SU-DHL-6 (cell line): ENCODE data around the gene CBS.
"Not testable (repeated sequence)": the region's sequence is repeated elsewhere in the genome, so short reads cannot be mapped to it uniquely, and the experiment has no call there.

Experiments used
- H2AFZ ChIP-seq: fragments of 200-600 bp; sonication (generic); 2 replicates; pipeline ENCODE4 v1.6.1; 2014; ENCODE audit warnings: low read depth, mild to moderate bottlenecking, moderate library complexity, mixed read lengths, antibody characterized with exemption, low read length; ENCODE audit not compliant: severe bottlenecking
- H3F3A ChIP-seq: fragments of 200-600 bp; shearing (Covaris generic); 2 replicates; pipeline ENCODE4 v1.6.0; 2016; ENCODE audit warnings: antibody characterized with exemption, mild to moderate bottlenecking; ENCODE audit not compliant: insufficient read depth
- H3K27ac ChIP-seq: fragments of 200-600 bp; sonication (generic); 2 replicates; pipeline ENCODE4 v1.5.1; 2016; ENCODE audit warnings: low read depth, mild to moderate bottlenecking, low read length, moderate library complexity, mixed read lengths
- H3K27me3 ChIP-seq: fragments of 200-600 bp; sonication (generic), shearing (Covaris generic); 2 replicates; pipeline ENCODE4 v1.6.0; 2014; ENCODE audit warnings: mild to moderate bottlenecking, low read length
- H3K36me3 ChIP-seq: fragments of 200-600 bp; sonication (generic); 2 replicates; pipeline ENCODE4 v1.6.1; 2014; ENCODE audit warnings: mild to moderate bottlenecking, low read length, mixed read lengths
- H3K4me2 ChIP-seq: fragments of 300-600, 200-600 bp; shearing (Covaris generic), sonication (generic); 2 replicates; pipeline ENCODE4 v1.6.0; 2014; ENCODE audit warnings: low read length, low read depth, mild to moderate bottlenecking; ENCODE audit not compliant: poor library complexity, severe bottlenecking
- H3K4me3 ChIP-seq: fragments of 200-600 bp; sonication (generic); 2 replicates; pipeline ENCODE4 v1.5.1; 2014; ENCODE audit warnings: antibody characterized with exemption, low read length, mild to moderate bottlenecking, mixed read lengths; ENCODE audit not compliant: insufficient read depth, poor library complexity, severe bottlenecking
- H3K79me2 ChIP-seq: fragments of 200-600 bp; sonication (generic); 2 replicates; pipeline ENCODE4 v1.6.1; 2014; ENCODE audit warnings: mild to moderate bottlenecking, low read length, moderate library complexity; ENCODE audit not compliant: insufficient read depth
- H3K9ac ChIP-seq: fragments of 200-600 bp; sonication (generic); 2 replicates; pipeline ENCODE4 v1.7.0; 2014; ENCODE audit warnings: mild to moderate bottlenecking, low read length
- H3K9me2 ChIP-seq: fragments of 200-600 bp; sonication (generic); replicated peaks from 2 replicates; pipeline ENCODE4 v1.6.1; 2014; ENCODE audit warnings: low read length; ENCODE audit not compliant: insufficient read depth
- H3K9me3 ChIP-seq: fragments of 200-600 bp; sonication (generic); 2 replicates; pipeline ENCODE4 v1.6.1; 2014; ENCODE audit warnings: low read length, mixed read lengths; ENCODE audit not compliant: insufficient read depth
- H4K20me1 ChIP-seq: fragments of 200-600 bp; sonication (generic); 2 replicates; pipeline ENCODE4 v1.6.1; 2014; ENCODE audit warnings: low read depth, mild to moderate bottlenecking, antibody characterized with exemption, low read length, moderate library complexity, mixed read lengths
- EZH2phosphoT487 ChIP-seq: fragments of 200-600 bp; sonication (generic), shearing (Covaris generic); conservative IDR thresholded peaks from 2 replicates; pipeline ENCODE4 v1.6.1; 2018; ENCODE audit warnings: mild to moderate bottlenecking, antibody characterized with exemption, low read length, moderate library complexity, mixed read lengths
- TF ChIP-seq, protein P1 (sequence below): fragments of 200-600 bp; sonication (generic); IDR thresholded peaks from one replicate; pipeline ENCODE4 v1.5.1; 2017; ENCODE audit warnings: antibody characterized with exemption, mild to moderate bottlenecking, low read length, moderate library complexity; ENCODE audit not compliant: insufficient read depth, poor library complexity, severe bottlenecking

CBS gene

DNA sequence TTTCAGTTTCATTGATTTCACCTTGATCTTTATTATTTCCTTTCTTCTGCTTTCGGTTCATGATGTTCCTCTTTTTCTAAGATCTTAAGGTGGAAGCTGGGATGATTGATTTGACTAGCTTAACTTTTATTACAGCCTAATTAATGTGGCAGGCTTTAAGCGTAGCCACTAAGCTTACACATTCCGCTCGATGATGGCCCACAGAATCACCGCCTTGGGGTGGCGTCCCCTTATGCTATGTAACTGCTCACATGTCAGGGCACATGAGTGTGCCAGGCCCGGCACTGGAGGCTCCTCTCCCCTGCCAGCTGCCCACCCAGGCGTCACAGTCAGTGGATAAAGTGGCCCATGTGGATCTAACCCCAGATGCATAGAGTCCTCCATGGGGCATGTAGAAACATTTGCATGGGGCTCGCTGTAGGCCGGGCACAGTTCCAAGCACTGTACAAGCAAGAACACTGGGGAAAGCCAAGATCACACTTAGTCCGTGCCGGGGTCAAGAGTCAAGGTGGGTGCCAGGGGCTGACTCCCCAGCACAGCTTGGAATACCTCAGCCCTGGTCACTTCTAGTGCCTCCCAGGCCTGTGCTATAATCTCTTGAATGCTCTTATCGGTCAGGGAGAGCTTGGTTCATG lies 59.6 kb downstream of the CBS start:
- no peaks in the 10 kb centered on the region for H3F3A ChIP-seq
- no peak overlapping the region for H3K9ac ChIP-seq
- TF ChIP-seq, protein P1, sequence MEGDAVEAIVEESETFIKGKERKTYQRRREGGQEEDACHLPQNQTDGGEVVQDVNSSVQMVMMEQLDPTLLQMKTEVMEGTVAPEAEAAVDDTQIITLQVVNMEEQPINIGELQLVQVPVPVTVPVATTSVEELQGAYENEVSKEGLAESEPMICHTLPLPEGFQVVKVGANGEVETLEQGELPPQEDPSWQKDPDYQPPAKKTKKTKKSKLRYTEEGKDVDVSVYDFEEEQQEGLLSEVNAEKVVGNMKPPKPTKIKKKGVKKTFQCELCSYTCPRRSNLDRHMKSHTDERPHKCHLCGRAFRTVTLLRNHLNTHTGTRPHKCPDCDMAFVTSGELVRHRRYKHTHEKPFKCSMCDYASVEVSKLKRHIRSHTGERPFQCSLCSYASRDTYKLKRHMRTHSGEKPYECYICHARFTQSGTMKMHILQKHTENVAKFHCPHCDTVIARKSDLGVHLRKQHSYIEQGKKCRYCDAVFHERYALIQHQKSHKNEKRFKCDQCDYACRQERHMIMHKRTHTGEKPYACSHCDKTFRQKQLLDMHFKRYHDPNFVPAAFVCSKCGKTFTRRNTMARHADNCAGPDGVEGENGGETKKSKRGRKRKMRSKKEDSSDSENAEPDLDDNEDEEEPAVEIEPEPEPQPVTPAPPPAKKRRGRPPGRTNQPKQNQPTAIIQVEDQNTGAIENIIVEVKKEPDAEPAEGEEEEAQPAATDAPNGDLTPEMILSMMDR, result no peak
- TF ChIP-seq EZH2phosphoT487, result no peak
- H3K9me3 ChIP-seq, result no peaks in the 10 kb centered on the region
- no peak overlapping the region for H3K4me3 ChIP-seq
- H3K9me2 ChIP-seq, result no peaks in the 10 kb centered on the region
- H2AFZ ChIP-seq, result no peak overlapping the region
- no peaks in the 10 kb centered on the region for H3K27me3 ChIP-seq
- H3K79me2 ChIP-seq, result no peaks in the 10 kb centered on the region
- no peaks in the 10 kb centered on the region for H4K20me1 ChIP-seq
- no peaks in the 10 kb centered on the region for H3K36me3 ChIP-seq
- no peak overlapping the region for H3K27ac ChIP-seq
- H3K4me2 ChIP-seq, result no peak overlapping the region

DNA sequence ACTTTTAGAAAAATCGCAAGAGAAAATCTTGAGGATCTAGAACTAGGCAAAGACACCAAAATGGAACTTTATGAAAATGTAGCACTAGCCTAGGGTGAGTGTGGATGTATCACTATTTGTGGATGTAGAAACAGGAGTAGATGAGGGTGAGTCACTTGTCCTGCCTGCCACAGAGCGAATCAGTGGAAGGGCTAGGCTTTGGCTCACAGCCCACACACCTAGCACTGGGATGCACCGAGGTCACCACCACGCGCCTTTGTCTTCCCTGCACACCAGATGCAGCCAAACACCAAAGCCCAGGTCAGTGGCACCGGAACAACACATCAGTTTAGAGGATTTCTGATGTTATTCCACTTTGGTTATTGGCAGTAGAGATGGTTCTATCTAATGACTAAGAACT lies 63.0 kb downstream of the CBS start:
- Histone ChIP-seq H2AFZ (no peak overlapping the region), H3K4me3 (no peak overlapping the region), H3K36me3 (no peaks in the 10 kb centered on the region), H4K20me1 (no peaks in the 10 kb centered on the region), H3K27ac (no peak overlapping the region), H3K27me3 (no peaks in the 10 kb centered on the region), H3K9me3 (no peaks in the 10 kb centered on the region), H3K4me2 (no peak overlapping the region), H3K9ac (no peak overlapping the region), H3K9me2 (no peaks in the 10 kb centered on the region), H3F3A (no peaks in the 10 kb centered on the region), H3K79me2 (no peaks in the 10 kb centered on the region)
- TF ChIP-seq EZH2phosphoT487, result no peak
- TF ChIP-seq, protein P1, result no peak

DNA sequence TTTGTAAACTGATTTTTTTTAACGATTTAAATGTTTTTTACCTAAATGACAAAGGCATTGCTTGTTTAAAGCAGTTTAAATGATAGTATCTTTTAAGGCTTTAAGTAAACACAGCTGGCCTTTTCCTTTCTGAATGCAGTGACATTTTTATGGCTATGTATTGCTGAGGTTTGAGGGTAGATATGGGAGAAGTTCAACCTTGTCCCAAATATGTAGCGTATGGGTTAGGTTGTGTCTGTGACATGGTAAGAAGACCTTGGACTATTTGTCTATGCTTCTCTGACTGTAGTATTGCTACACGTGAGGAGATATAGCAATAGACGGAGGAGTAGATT lies 68.8 kb downstream of the CBS start:
- Histone ChIP-seq H2AFZ (no peak overlapping the region), H3K79me2 (no peaks in the 10 kb centered on the region), H3K9me3 (no peaks in the 10 kb centered on the region), H3K36me3 (no peaks in the 10 kb centered on the region), H3K9ac (no peak overlapping the region), H3K27ac (no peak overlapping the region), H3K4me3 (no peak overlapping the region), H3F3A (no peaks in the 10 kb centered on the region), H3K27me3 (no peaks in the 10 kb centered on the region), H4K20me1 (no peaks in the 10 kb centered on the region), H3K9me2 (no peaks in the 10 kb centered on the region), H3K4me2 (no peak overlapping the region)
- TF ChIP-seq EZH2phosphoT487, result no peak
- TF ChIP-seq, protein P1, result no peak

DNA sequence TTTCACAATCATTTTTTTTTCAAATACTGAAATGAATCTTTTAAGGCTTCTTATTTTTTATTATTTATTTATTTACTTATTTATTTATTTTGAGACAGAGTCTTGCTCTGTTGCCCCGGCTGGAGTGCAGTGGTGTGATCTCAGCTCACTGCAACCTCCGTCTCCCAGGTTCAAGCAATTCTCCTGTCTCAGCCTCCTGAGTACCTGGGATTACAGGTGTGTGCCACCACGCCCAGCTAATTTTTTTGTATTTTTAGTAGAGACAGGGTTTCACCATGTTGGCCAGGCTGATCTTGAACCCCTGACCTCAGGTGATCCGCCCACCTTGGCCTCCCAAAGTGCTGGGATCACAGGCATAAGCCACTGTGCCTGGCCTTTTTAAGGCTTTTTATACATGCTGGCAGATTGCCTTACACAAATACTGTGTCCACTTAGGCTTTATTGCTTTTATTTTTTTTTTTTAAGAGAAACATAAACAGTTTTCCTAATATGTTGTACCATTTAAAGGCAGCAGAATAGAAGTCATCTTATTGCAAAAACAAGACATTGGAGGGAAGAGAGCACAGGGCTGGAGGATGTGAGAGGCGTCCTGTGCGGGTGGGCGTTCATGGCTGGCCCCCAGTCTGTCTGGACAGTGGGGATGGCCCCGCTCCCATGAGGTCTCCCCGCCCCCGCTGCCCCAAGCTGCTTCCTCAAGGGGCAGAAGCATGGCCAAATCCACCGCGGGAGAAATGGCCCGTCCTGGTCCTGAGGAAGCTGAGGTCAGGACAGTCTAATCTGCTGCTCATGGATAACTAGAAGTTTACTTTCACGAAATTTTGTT lies 69.4 kb downstream of the CBS start:
- not testable (repeated sequence) for H3K27ac ChIP-seq, H3F3A ChIP-seq, H3K79me2 ChIP-seq, H3K9me2 ChIP-seq, H2AFZ ChIP-seq, H3K9ac ChIP-seq, H3K27me3 ChIP-seq, H4K20me1 ChIP-seq, H3K9me3 ChIP-seq, H3K4me2 ChIP-seq, H3K4me3 ChIP-seq, H3K36me3 ChIP-seq
